HG03442 (cell line): Measurements from ENCODE around the gene TOR1A.
"Not testable (repeated sequence)": the region's sequence is repeated elsewhere in the genome, so short reads cannot be mapped to it uniquely, and the experiment has no call there.

Experiments
- ATAC-seq: cut with Tn5 transposase; IDR thresholded peaks from one replicate; pipeline ENCODE4 v1.9.1; 2021; ENCODE audit warnings: mild to moderate bottlenecking, moderate library complexity; ENCODE audit not compliant: unreplicated experiment

The TOR1A gene

DNA sequence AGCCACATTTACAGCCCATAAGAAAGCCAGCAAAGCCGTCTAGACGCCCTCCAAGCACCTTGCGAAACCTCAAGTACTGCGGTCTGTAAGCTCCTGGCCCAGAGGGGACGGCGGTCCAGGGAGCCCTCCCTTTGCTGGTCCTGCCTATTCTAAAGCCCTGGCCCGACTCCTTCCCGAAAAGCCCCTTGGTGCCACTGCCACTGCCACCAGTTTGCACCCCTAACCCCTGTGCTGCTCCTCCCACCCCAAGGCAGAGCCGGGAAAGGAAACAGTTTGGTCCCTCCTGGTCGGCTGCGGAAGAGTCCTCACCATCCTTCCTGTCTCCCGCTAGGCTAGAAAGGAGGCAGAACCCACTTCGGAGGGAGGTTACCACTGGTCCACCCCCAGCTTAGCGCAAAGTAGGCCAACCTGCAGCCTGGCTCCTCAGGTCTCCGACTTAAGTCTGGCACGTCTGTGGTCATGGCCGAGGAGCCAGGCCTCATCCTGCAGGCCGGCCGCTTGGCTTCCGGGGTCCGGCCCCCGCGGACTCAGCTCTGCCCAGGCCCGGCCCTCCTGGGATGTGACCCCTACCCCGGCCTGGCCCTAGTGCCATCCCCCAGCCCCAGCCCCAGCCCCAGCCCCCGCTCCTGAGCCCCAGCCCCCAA, 916 bp downstream of the TOR1A start:
- ATAC-seq, result no peak

DNA sequence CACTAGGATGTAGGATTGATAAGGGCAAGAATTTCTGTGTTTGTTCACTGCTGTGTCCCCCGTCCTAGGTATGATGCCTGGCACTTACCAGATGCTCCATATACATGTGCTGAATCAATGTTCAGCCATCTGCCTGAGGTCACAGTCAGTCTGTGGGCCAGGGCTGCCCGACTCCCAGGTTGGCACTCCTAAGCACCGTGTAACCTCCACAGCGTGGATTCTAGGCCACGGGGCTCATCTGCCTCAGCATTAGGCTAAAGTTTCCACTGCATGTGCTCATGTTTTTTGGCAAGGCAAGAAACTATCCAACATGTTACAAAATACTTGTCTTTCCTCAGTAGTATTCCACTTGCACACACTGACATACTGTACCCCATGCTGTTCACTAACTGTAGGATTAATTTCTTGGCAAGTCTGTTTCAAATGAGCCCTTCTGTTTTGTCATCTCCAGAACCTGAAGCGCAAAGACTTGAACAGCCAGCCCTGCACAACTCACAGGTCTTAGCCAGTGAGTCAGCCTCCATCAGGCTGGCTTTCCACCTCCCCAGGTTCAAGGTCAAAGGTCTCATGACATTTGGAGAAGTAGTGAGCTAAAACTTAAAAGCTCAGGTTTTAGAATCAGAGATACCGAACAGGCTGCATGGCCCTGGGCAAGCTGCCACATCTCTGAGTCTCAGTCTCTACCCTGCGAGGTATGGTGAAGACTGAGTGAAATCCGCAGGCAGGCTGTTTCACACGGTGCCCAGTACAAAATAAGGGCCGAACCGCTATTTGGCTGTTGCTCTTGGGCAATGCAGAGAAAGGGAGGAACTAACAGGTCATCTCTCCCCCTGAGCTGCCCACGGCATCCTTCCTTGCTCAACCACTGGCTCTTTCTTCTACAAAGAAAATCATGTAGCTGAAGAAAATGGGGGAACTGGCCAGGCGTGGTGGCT, 7.2 kb downstream of the TOR1A start:
- ATAC-seq, result no peak

DNA sequence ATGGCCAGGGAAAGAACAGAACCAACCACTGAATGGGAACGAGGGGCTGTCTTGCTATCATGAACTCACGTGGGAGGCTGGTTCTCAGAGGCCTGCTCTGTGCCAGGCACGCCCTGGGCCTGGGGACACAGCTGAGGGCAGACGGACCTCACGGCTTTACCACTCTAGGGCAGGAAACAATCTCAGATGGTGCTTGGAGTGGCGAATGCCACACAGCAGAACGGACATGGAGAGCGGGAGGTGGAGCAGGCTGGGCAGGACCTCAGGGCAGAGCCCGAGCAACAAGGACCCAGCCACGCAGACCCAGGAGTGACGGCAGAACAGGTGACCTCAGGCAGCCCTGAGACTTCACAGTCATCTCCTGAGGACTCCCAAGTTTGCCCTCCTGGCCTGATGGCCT, 8.7 kb downstream of the TOR1A start:
- no peak for ATAC-seq

DNA sequence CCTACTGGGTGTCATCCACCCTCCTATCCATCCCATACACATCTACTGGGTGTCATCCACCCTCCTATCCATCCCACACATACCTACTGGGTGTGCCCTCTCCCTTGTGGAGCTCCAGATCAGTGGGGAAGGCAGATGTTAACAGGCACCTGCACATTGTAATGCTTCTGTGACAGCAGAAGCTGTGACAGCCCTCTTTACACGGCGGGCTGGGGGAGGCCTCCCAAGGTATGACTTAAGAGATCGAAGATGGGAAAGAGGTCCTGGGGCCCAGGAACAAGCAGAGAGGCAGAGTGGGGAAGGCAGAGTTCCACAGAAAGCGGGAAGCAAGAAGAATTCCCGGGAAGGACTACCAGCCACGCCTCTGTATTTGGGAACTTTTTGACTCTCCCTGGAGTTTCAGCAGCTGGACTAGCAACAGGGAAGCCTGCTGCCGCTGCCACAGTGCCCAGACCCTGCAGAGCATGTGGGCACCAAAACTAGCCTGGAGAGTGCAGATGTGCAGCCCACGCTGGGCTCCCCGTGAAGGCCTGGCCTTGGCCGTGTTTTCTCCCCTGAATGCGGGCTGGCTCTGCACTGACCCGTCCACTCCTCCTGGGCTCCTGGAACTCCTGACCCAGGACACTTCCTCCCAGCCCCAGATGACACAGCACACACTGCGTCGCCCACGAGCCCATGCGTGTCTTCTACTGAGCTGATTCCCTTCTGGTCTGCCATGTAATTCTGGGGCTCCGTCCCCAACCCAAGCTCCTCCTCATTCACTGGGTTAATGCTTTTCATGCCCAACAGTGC, 9.3 kb downstream of the TOR1A start:
- ATAC-seq, result no peak

DNA sequence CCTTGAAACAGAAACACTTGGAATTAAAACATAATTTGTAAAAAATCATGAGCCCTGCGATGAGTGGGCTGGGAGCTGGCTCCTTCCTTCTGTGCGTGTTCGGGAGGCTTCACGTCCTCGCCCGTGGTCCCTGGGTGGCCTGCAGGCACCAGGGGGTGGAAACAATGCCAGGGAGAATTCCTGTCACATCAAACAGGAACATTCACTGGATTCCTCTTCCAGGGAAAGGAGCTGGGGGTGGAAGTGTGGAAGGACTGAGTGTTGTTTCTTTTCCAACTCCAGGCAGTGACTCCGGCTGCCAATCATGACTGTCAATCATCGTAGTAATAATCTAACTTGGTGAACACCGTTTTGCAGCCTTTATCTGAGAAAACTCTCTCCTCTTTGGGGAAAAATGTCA, 10.3 kb downstream of the TOR1A start:
- ATAC-seq, result no peak

DNA sequence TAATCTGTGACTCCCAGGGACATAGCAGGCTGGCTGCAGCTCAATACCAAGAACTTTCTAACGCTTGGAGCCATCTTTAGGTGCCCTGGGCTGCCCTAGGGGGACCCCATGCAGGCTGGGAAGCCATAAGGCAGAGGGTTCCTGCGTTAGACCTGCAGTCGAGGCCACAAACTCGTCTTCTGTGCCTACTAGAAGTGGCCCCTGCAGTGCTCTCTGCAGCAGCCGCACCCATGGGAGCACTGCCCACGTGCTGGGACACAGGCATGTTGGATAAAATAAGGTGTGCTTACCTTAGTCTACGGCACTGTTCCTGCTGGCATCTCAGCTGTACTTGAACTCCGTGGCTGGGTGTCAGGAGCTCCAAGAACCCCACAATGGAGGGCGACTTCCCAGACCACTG, 11.6 kb downstream of the TOR1A start:
- no peak for ATAC-seq

DNA sequence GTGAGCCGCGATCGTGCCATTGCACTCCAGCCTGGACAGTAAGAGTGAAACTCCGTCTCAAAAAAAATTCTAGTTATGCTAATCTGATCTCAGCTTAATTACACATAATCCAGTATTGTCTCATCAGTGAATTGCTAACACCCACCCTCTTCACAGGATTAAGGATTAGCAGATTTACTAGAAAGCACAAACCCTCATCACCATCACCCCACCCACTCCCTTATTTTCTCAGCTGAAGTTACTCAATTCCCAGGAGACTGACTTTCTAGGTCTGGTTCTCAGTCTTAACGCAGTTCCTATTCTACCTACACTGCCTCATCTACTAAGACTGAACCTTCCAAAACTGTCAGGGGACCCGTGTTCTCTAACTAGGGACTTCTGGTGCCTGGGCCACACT, 12.0 kb downstream of the TOR1A start:
- no peak for ATAC-seq

DNA sequence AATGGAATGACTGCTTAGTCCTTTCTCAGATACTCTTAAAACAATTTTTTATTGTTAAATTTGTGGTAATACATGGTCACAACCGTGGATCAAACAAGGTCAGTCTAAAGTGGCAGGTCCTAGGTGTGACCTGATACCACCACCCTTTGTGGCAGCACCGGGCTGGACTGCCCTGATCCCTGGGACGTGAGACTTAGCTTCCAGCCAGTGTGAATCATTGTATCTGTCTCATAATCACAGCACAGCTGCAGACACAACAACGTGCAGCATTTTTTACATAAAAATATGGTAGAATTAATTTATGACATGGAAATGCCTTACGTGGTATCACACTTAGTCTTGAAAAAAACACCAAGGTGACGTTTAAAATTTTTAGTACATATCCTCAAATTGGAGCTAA, 13.1 kb downstream of the TOR1A start:
- no peak for ATAC-seq

DNA sequence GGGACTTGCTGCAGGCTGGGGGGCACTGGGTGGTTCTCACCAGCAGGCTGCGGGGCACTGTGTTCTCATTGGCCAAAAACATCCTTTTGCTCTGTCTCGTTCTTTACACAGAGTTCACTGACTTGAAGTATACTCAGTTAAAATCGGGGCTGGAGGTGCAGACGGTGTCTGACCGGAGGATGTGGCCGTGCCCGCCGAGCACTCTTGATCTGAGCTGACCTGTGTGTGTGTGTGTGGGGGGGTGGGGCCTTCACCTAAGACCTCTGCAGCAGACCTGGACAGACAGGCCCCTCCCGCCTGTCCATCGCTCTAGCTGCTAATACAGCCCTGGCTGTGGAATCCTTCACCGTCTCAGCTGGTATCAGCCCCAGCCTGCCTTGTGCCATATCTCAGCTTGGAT, 13.8 kb downstream of the TOR1A start:
- no peak for ATAC-seq

DNA sequence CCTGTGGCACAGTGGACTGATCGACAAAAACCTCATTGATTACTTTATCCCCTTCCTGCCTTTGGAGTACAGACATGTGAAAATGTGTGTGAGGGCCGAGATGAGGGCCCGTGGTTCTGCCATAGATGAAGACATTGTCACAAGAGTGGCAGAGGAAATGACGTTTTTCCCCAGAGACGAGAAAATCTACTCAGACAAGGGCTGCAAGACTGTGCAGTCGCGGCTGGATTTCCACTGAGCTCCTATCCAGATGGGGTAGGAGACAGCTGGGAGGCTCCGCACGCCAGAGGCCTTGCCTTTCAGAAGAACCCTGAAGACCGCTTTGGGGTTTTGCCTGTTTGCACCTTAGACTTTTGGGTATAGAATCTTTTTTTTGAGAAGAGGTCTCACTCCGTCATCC, 14.6 kb downstream of the TOR1A start:
- no peak for ATAC-seq

DNA sequence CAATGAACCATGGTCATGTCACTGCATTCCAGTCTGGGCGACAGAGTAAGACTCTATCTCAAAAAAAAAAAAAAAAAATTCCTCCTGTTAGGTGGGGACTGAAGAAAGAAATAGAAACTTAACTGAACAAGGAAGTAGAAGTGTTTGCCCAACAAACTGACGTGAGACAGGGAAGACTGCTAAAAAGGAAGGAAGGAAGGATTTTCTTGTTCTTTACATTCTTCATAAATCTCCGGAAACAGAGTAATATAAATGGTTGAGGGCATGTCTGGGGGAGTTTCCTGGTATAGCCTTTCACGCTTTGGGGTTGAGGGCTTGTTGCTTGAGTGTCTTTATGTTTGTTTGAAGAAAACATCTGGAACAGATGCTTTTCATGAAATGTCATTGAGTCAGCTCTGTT, 17.9 kb downstream of the TOR1A start:
- no peak for ATAC-seq

DNA sequence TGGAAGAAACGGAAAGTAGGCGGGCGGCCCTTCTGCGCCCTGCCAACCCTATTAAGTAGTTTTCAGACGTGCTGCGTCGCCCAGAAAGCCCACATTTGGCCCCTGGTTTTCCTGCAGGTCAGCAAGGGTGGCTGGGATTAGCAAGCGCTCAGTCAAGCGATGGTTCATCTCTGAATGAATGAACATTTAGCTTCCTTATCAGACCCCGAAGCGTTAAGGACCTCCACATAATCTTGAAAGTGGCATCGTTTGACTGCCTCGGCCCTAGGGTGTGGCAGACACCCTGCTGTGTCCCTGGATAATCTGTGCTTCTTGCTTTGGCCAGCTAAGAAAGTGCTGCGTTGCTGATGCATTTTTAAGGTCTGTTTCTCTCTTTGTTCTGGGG, 20.3 kb downstream of the TOR1A start:
- peak; percentile 4 for ATAC-seq

DNA sequence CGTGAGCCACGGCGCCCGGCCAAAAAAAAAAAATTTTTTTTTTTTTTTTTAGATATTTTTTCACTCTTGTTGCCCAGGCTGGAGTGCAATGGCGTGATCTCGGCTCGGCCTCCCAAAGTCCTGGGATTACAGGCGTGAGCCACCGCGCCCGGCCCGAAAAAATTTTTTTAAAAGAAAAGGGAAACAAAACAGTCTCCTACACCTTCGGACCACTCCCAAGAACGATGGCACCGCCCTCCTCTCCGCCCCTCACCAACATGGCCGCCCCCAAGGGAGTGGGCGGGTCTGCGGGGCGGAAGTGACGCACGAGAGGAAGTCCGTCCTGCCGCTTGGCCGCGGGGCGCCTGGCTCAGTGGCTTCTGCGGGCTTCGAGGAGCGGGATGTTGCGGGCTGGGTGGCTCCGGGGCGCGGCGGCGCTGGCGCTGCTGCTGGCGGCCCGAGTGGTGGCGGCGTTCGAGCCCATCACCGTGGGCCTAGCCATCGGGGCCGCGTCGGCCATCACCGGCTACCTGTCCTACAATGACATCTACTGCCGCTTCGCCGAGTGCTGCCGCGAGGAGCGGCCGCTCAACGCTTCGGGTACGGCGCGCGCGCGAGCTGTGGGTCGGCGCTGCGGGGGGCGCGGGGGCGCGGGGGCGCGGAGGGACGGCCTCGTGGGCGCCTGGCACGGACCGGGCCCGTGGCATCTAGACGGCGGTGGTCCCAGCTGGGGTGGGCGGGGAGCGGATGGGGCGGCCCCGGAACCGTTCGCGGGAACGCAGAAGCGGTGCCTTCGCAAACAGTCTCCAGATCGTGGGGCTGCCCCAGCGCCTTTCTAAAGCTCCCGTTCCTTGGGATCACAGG, 20.9 kb downstream of the TOR1A start, which contains the start of gene TOR1B:
Gene TOR1B, plus strand, starts transcription at position 352 of the 843 bp plus-strand sequence. Its CDS starts 29 bp downstream, at position 381.
- peak; percentile 86 for ATAC-seq

DNA sequence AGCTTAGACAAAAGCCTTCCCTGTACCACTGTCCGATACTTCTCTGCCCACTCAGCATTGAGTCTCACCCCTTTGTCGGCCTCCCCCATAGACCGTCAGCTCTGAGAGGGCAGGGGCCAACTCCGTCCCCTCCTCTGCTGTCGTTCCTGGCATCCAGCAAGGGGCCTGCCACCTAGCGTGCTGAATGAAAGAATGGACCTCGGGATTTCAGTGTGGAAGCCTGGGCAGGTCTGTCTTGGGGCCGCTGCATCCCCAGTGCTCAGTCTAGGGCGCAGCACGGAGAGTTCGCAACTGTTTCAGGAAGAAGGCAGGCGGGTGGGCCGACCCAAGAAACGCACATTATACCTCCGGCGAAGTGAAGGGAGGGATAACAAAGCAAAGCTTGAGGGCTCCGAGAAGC, 22.4 kb downstream of the TOR1A start:
- ATAC-seq, result no peak

DNA sequence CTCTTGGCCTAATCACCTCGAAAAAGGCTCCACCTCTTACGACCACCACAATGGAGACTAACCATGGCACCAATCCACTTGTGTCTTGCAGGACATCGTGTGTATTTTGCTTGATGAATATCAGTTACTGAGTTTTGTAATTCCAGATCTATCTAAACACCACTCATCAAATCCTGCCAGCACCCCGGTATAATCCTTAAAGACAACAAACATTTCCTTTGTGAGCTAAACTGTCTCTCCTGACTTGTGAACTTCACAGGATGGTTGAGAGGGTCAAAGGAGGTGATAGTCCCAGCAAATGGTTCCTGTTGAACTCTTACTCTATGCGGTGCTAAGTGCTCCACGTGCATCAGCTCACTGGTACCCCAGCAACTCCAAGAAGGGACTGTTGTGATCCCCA, 25.0 kb downstream of the TOR1A start:
- no peak for ATAC-seq

DNA sequence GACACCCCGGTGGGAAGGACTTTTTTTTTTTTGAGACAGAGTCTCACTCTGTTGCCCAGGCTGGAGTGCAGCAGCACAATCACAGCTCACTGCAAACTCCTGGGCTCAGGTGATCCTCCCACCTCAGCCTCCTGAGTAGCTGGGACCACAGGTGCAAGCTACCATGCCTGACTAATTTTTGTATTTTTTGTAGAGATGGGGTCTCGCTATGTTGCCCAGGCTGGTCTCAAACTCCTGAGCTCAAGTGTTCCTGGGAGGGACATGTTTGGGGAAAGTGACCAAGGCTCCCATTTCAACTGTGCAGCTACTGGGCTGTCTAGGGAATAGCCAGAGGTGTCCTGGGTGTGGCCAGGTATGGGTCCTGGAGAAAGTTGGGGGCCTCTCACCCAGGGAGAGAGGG, 27.9 kb downstream of the TOR1A start:
- not testable (repeated sequence) for ATAC-seq

DNA sequence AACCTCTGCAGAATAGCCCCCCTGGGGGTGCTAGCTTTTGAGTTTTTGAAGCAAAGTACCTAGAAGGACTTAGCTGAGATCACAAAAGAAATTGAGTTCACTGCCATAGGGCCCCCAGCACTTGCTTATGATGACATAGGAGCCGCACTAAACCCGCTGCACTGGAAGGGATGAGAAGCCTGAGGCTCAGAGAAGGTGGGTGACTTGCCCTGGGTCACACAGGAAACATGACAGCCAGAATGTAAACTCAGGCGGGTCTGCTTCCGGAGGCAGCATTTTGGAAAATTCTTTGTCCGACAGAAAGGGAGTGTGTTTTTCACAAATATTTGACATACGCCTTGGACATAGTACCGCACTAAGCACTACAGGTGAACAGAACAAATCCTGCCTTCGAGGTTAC, 29.4 kb downstream of the TOR1A start:
- ATAC-seq, result no peak

DNA sequence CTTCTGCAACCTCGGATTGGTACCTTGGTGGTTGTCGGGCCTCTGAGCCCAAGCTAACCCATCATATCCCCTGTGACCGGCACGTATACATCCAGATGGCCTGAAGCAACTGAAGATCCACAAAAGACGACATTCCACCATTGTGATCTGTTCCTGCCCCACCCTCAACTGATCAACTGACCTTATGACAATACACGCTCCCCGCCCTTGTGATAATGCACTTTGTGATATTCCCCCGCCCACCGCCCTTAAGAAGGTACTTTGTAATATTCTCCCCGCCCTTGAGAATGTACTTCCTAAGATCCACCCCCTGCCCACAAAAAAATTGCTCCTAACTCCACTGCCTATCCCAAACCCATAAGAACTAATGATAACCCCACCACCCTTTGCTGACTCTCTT, 37.5 kb downstream of the TOR1A start:
- ATAC-seq, result no peak

DNA sequence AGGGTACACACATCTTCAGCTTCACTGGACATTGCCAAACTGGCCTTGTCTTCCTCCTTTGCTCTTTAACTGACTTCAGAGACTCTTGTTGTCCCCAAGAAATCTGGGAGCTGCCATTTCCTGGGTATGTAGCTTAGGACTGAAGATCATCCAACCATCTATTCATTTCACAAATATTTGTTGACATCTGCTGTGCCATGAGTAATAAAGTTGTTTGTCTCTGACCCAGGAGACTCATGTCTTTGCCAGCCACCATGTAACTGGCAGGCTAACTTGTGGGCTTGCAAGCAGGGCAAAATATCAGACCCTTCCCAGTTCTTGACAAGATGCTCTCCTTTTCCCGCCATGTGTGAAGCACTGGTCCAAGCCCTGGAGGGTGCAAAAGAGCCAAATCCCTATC, 38.1 kb downstream of the TOR1A start:
- ATAC-seq, result no peak

DNA sequence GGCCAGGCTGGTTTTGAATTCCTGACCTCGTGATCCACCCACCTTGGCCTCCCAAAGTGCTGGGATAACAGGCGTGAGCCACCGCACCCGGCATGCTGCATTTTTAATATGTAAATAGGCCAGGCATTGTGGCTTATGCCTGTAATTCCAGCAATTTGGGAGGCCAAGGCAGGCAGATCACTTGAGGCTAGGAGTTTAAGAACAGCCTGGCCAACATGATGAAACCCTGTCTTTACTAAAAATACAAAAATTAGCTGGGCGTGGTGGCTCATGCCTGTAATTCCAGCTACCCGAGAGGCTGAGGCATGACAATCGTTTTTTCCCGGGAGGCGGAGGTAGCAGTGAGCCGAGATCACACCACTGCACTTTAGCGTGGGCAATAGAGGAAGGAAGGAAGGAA, 39.0 kb downstream of the TOR1A start:
- not testable (repeated sequence) for ATAC-seq
